Measurements from ENCODE around the gene TTC9B.

DNA sequence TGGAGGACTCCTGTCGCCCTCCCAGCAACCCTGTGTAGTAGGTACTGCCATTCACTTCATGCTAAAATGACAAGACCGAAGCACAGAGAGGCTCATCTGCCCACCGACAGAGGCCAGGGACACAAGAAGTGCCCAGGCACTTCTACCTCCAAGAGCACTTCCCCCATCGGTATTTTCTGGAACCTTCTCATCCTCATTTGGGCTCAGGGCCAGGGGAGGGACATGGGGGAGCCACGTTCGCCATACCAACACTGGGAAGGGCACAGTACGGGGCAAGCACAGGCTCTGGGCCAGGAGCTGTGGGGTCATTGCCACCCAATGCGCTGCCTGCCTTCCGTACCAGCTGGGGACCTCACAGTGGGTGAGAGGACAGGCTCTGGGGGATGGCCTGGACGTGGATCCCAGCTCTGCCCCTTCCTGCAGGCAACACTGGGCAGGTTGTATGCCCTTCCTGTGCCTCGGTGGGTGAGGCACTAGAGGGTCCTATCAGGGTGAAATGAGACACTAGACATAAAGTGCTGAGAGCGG lies 29.6 kb upstream of the TTC9B start:
- TF ChIP-seq CTCF (IDR thresholded peaks at IDR 0.05) (no peak), POLR2A (IDR thresholded peaks at IDR 0.05) (no peak)
